HS-5 (cell line): ENCODE results near the gene TRMT11.
"Not testable (repeated sequence)": the region's sequence is repeated elsewhere in the genome, so short reads cannot be mapped to it uniquely, and the experiment has no call there.

Source experiments
- DNase-seq: peaks from one replicate; pipeline ENCODE4 v3.0.0-alpha.2; 2012; ENCODE audit warnings: low read depth

Gene TRMT11

GRCh38 chr6:125994670-125995488 is 8.5 kb downstream of the TRMT11 start:
- DNase-seq, result no peak

- no peak for DNase-seq
Observed at GRCh38 chr6:125995972-125996580, 9.7 kb downstream of the TRMT11 start.

GRCh38 chr6:126002755-126003679 is 16.7 kb downstream of the TRMT11 start:
- no peak for DNase-seq

DNA sequence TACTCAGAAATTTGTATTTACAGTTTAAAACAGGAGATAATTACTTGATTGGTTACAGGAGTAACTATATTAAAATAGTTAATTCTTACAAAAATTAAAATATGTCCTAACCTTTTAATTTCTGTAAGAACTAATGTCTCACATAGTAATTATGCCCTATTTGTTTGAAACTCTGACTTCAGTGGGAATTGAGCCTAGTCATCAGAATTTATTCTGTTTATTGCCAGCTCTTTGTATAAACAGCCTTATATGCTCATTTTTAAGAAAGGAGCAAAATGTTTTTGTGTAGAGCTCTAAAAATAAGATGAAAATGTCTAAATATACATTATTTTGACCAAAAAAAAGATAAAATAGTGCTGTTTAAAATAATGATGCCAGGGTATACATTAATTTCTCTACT is 21.5 kb downstream of the TRMT11 start:
- DNase-seq, result no peak

DNA sequence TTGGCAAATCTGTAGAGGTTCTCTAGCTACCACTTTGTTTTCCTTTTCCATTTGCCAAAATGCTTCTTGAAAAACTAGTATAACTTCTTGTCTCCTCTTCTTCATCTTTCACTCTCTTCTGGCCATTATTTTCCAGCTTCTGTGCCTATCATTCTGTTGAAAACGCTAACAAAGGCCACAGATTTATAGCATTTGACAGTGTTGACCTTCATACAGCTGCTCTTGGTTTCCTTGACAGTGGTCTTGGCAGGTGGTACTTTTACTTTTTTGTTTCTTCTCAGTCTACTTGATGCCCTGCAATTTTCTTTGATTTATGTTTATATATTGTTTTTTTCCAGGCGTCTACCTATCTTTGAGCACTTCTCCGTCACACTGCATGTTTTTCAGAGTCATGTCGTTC is 23.7 kb downstream of the TRMT11 start:
- DNase-seq, result no peak

DNA sequence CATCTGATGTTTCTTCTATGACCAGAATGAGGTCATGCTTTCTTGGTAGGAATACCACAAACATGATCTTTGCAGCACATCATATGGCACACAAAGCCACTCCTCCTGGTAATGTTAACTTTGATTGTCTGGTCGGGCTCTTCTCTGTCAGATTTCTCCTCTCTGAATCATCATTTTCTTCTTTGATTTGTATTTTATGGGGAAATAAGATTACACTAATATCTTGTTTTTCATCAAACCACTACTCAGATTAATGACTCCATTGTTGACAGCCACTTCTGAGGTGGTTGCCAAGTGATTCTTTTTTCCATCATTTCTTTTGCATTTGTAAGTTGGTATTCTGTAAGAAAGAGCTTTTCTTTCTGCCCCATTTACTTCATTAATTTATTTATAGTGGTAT is 29.5 kb downstream of the TRMT11 start:
- no peak for DNase-seq

GRCh38 chr6:126016591-126016990 is 30.3 kb downstream of the TRMT11 start:
- DNase-seq, result no peak

DNA sequence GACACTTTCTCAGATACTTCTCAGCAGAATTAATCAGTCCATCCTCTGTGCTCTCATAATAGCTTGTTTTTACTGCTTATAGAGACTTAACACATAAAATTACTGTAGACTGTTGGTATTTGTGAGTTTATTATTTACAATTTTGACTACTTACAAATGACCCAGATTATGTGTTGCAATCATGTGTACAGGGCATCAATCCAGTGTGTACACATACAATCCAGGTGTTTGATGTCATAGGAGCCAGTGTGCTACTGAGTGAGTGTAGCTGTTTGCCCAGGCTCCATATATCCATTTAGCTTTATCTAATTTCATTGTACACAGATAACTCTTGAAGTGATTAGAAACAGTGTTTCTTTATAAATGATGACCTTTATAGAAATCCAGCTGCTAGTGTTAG is 31.3 kb downstream of the TRMT11 start:
- no peak for DNase-seq

DNA sequence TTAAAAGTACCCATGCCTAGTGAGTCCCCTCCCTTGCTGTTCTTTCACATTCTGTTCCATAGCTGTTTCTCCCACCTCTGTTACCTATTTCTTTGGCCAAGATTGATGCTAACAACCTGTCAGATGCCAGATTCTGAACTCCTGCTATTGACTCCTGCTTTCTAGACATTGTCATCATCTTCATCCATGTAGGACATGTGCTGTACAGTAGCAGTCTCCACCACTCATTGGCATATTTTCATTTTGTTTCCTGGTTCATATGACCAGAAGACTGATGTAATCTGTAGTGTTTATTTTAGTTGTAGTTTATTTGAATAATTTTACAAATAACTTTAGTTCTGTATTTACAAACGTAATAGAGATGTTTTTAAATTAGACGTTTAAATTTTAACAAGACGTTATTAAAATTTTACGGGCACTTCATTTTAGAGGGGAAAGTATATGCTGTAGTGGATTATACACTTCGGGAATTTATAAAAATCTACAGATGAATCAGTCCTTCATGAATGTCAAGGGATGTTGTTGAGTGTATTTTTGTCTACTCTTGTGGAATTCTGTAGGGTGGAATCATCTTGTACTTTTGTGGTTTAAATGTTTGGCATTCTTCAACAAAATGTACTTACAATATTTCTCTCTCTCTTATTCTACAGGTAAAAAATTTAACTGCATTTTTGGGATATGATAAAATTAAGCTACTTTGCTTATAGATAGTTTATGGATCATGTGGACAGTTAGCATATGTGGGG is 34.1 kb downstream of the TRMT11 start:
- DNase-seq, result no peak

DNA sequence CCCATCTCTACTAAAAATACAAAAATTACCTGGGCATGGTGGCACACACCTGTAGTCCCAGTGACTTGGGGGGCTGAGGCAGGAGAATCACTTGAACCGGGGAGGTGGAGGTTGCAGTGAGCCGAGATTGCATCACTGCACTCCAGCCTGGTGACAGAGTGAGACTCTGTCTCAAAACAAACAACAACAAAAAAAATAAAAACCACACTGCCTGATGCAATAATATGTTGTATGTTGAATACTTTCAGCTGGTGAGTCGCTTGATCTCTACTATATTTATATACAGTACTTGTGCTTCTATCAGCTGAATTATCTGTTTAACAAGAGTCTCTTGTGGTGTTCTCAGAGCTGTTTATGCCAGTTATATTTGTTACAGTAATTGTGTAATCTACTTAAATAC is 37.1 kb downstream of the TRMT11 start:
- DNase-seq, result not testable (repeated sequence)

DNA sequence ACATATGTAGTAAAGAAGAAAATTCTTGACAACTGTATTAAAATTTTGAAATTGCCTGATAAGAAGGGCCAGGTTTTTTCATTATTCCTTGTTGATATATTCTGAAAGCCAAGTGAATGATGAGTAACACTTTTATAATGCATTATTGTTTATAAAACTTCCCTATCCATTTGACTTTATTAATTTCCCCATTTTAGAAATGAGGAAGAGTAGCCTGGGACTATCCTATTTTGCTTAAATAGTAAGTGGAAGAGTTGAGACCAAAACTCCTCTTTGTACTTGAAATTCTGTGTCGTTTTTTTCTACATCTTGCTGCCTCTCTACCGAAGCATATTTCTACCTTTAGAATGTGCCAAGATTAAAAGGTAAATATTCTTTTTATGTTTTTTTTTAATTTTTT is 39.7 kb downstream of the TRMT11 start:
- DNase-seq, result no peak

DNA sequence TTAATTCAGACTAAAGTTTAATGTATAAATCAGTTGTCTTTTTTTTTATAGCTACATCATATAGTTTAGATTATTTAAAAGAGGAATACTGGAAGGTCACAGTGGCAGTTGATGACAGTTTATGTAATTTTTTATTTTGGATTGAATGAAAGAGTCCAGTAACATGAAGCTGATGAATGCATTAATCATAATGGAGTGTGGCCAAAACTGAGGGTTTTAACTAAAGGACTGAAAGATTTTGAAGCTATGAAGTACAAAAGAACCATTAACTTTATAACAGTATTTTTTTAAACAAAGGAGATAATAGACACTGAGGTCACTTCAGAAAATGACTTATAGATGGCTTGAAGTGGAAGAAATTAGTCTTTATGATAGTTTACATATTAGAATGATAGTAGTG is 41.3 kb downstream of the TRMT11 start:
- DNase-seq, result no peak

DNA sequence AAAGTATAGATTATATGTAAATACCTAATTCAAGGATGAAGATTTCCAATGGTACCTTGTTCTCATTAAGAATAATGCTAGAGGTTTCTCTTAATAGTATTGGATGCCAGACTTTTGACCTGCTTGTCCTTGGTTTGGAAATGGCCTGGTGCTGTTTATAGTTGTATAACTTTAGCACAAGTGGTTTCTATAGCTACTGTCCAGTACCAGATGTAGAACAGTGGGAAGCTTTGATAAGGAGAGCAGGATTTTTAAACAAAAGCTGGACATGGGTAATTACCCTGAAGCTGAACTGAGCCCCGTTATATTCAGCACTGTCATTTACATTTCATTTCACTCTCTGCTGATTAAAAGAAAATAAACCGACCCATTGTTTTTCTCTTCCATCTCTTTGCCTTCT is 43.7 kb downstream of the TRMT11 start:
- no peak for DNase-seq

DNA sequence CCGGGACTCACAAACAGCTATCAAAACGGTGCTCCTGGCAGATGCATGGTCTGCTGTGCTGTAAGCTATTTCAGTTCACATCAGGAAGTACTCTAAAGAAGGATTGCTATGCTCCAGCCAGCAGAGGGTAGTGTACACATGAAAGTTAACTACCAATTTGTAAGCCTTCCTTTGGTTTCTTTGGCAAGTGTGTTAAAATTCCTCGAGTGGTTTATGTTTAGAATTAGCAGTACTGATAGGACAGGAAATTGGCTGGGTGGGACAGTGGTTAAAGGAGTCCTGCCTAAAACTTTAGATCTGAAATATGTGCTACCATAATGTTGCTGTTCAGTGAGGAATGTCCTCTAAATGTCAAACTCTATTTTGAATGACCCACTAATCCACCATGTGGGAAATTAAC is 47.4 kb downstream of the TRMT11 start:
- DNase-seq, result peak; percentile 53

DNA sequence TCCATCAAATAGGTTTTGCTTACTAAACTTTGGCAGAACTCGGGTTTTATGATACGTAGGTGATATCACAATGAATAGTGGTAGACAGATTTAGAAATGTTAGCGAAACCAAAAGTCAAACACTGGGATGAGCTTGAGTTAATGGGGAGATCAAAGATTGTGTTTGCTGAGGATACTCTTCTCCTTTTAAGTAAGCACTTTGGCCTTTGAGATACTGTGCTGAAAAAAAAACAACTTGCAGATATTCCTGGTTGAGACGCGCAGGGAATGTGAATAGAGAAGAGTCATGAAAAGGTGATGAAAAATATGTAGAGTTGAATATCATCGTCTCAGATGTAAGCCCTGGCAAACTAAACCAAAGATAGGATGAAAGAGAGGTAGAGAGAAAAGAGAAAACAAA is 48.3 kb downstream of the TRMT11 start:
- DNase-seq, result no peak

GRCh38 chr6:126035764-126036163 is 49.4 kb downstream of the TRMT11 start:
- DNase-seq, result no peak

GRCh38 chr6:126038234-126038633 is 51.9 kb downstream of the TRMT11 start:
- DNase-seq, result no peak

- no peak for DNase-seq
Observed at GRCh38 chr6:126039284-126039683, 52.9 kb downstream of the TRMT11 start.

DNA sequence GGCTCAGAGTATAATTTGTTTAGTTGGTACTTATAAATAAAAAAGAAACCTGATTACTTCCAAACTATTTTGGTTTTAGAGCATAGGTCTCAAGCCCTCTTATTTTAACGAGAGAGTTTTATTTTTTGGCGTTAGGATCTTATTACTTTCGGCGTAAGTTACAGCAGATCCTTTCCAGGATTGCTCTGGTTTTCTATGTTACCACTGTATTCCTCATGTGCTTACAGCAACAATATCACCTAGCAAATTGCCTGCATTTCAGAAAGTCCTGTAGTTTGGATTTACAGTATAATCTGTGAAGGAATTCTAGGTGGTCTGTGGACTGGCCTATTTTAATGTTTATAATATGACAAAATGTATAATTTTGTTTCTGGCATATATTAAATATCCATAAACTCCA is 54.1 kb downstream of the TRMT11 start:
- no peak for DNase-seq

- DNase-seq, result peak; percentile 53
Observed at GRCh38 chr6:126040826-126041225, 54.5 kb downstream of the TRMT11 start.

- no peak for DNase-seq
Observed at GRCh38 chr6:126041516-126041915, 55.2 kb downstream of the TRMT11 start.

DNA sequence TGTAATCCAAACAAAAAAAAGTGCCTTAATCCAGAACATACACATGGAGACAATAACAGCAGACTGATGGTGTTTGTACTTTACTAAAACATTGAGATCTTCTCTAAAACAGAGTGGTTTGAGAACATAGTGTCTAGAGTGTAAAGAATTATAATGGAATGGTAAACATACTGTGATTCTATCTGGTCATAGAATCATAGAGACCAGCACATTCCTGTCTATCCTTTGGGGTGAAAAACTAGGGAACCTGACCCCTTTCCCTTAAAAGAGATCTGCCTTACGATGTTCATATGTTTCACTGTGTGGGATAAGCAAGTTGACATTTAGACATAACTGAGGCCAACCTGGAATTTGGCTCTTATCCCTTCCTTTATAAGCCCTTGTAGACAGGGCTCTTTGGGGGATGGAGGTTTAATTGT is 55.7 kb downstream of the TRMT11 start:
- no peak for DNase-seq
